Measurements from ENCODE around the gene KAT6B. TPM values are rescaled to one million over a fixed set of nuclear protein-coding genes. Genes with fewer than 3 reads are reported as not detected.

The KAT6B gene
- total RNA-seq, 1 experiment from 2014 or later: 21.8 TPM

DNA sequence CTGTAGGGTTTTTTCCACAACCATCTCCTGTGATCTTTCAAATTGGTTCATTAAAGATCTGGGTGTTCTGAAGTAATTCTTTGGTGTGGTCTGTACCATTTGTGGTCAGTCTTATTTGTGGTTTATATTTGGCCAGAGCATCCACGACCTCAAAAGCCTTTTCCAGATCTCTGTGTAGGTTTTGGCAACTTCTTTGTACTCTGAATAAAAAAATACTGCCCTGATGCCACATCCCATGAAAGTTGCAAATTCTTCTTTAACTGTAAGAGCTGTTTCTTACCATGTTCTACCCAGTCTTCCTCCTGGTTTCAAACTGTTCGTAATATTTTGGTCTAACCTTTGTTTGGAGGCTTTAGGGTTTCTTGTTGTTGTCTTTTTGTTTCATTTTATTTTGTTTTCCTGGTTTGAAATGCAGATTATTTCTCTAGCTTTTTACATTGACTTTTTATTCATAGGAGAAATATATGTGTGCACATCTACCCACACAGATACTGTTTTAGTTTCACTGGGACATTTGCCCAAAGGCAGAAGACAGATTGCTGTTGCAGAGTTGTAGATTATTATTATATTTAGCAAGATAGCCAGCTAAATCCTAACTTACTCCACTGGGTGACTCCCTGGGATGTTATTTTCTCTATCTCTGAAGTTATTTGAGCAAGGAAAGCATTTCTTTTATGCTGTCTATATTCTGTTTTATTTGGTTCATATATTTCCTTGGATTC lies 161.8 kb downstream of the KAT6B start:
- ChIA-PET CTCF (no interaction called here), POLR2A (ENCODE audit: low non-redundant PET) (interaction anchor here (0.6 kb wide), 1 partner anchor 1741 kb away, joined by 3 read pairs; no protein-coding TSS in a partner anchor)
- Histone ChIP-seq H3K4me1 (ENCODE audit: insufficient read depth, low read length, poor library complexity, severe bottlenecking) (peaks cover 26% of the 10 kb centered on the region), H3K27me3 (replicated peaks; ENCODE audit: insufficient read depth, low read depth, low read length, poor library complexity) (no peaks in the 10 kb centered on the region), H3K9me3 (ENCODE audit: low read depth, low read length, poor library complexity, severe bottlenecking) (no peaks in the 10 kb centered on the region), H3K4me3 (ENCODE audit: low read depth, low read length, poor library complexity, severe bottlenecking) (no peak overlapping the region), H3K36me3 (ENCODE audit: insufficient read depth, low read length, poor library complexity, severe bottlenecking) (no peaks in the 10 kb centered on the region), H3K27ac (ENCODE audit: low read depth, low read length, poor library complexity, severe bottlenecking) (peak overlapping the region; percentile 45)
- no peak for DNase-seq (ENCODE audit: low spot score)
- TF ChIP-seq, protein P1, sequence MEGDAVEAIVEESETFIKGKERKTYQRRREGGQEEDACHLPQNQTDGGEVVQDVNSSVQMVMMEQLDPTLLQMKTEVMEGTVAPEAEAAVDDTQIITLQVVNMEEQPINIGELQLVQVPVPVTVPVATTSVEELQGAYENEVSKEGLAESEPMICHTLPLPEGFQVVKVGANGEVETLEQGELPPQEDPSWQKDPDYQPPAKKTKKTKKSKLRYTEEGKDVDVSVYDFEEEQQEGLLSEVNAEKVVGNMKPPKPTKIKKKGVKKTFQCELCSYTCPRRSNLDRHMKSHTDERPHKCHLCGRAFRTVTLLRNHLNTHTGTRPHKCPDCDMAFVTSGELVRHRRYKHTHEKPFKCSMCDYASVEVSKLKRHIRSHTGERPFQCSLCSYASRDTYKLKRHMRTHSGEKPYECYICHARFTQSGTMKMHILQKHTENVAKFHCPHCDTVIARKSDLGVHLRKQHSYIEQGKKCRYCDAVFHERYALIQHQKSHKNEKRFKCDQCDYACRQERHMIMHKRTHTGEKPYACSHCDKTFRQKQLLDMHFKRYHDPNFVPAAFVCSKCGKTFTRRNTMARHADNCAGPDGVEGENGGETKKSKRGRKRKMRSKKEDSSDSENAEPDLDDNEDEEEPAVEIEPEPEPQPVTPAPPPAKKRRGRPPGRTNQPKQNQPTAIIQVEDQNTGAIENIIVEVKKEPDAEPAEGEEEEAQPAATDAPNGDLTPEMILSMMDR (conservative IDR thresholded peaks at IDR 0.05; ENCODE audit: low read depth, low read length): no peak
- no peak for TF ChIP-seq EZH2 (IDR thresholded peaks at IDR 0.05; ENCODE audit: borderline replicate concordance, low read depth, low read length, poor library complexity, severe bottlenecking)
- intact Hi-C loops (cut with micrococcal nuclease; ENCODE audit: unreplicated experiment): no loop called here
- BruUV-seq (replicated peaks): no TSS peak

DNA sequence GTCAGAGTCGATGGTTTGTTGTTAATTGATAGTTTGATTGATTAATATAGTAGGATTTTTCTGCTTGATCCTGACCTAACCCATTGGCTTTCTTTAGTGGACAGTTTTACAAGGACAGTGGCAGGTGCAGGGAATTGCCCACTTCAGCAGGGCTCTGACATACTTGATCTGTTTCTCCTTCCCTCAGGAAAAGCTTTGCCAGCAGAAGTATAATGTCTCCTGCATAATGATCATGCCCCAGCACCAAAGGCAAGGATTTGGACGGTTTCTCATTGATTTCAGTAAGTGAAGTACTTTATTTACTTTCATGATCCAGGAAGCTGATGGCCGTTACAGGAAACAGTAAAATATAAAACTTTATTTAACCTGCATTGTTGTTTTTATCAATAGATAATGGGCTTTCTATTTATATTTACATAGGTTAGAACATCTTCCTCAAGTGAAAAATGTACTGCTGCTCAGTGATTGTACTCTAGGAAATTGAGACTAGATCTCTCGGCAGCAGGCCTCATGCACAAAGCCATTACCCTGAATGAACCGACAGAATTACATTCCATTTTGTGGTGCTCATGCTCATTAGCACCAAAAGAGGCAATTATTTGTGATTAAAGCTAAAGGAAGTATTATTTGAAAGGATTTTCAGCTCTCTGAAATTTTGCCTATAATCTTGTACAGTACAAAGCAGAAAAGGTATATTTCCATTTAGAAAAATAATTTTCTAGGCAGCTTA lies 162.6 kb downstream of the KAT6B start:
- no peaks in the 10 kb centered on the region for H3K9me3 ChIP-seq (ENCODE audit: low read depth, low read length, poor library complexity, severe bottlenecking)
- H3K27me3 ChIP-seq (replicated peaks; ENCODE audit: insufficient read depth, low read depth, low read length, poor library complexity): no peaks in the 10 kb centered on the region
- TF ChIP-seq EZH2 (IDR thresholded peaks at IDR 0.05; ENCODE audit: borderline replicate concordance, low read depth, low read length, poor library complexity, severe bottlenecking): no peak
- TF ChIP-seq, protein P1 (conservative IDR thresholded peaks at IDR 0.05; ENCODE audit: low read depth, low read length): no peak
- no peak overlapping the region for H3K4me3 ChIP-seq (ENCODE audit: low read depth, low read length, poor library complexity, severe bottlenecking)
- peak; percentile 81 for DNase-seq (ENCODE audit: low spot score)
- no peaks in the 10 kb centered on the region for H3K36me3 ChIP-seq (ENCODE audit: insufficient read depth, low read length, poor library complexity, severe bottlenecking)
- CTCF ChIA-PET: no interaction called here
- intact Hi-C loops (cut with micrococcal nuclease; ENCODE audit: unreplicated experiment): no loop called here
- no TSS peak for BruUV-seq (replicated peaks)
- H3K27ac ChIP-seq (ENCODE audit: low read depth, low read length, poor library complexity, severe bottlenecking): peak overlapping the region; percentile 45
- peaks cover 26% of the 10 kb centered on the region for H3K4me1 ChIP-seq (ENCODE audit: insufficient read depth, low read length, poor library complexity, severe bottlenecking)
- POLR2A ChIA-PET (ENCODE audit: low non-redundant PET): no interaction called here

DNA sequence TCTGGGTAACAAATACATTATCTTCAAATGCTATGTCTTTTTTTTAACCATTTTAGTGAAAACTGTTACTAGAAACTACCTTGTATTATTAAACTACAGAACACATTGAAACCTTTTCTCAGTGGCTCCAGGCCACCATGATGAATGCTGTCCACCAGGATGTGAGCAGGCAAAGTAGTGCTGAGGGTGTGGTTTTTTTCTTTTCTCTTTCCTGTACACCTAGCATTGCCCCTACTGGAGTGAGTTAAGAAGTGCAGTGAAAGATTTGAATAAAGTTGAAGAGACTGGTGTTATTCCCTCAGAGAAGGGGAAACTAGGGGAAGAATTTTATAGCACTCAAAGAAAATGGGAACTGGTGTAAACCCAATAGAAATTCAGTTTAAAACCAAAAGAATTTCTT lies 165.0 kb downstream of the KAT6B start:
- ChIA-PET CTCF (no interaction called here), POLR2A (ENCODE audit: low non-redundant PET) (no interaction called here)
- DNase-seq (ENCODE audit: low spot score): peak; percentile 57
- BruUV-seq (replicated peaks): no TSS peak
- Histone ChIP-seq H3K9me3 (ENCODE audit: low read depth, low read length, poor library complexity, severe bottlenecking) (no peaks in the 10 kb centered on the region), H3K27me3 (replicated peaks; ENCODE audit: insufficient read depth, low read depth, low read length, poor library complexity) (no peaks in the 10 kb centered on the region), H3K4me1 (ENCODE audit: insufficient read depth, low read length, poor library complexity, severe bottlenecking) (peaks cover 26% of the 10 kb centered on the region), H3K27ac (ENCODE audit: low read depth, low read length, poor library complexity, severe bottlenecking) (no peak overlapping the region), H3K36me3 (ENCODE audit: insufficient read depth, low read length, poor library complexity, severe bottlenecking) (no peaks in the 10 kb centered on the region), H3K4me3 (ENCODE audit: low read depth, low read length, poor library complexity, severe bottlenecking) (no peak overlapping the region)
- no peak for TF ChIP-seq EZH2 (IDR thresholded peaks at IDR 0.05; ENCODE audit: borderline replicate concordance, low read depth, low read length, poor library complexity, severe bottlenecking)
- TF ChIP-seq, protein P1 (conservative IDR thresholded peaks at IDR 0.05; ENCODE audit: low read depth, low read length): peak; percentile 52
- intact Hi-C loops (cut with micrococcal nuclease; ENCODE audit: unreplicated experiment): no loop called here

Measured in A673 (cell line).